Right lobe of liver (tissue), 6 donors: Measurements from ENCODE around the gene STK4. TPM values are rescaled to one million over a fixed set of nuclear protein-coding genes. Genes with fewer than 3 reads are reported as not detected.

Source experiments
- ATAC-seq, 4 donors: fragments of 200-7000 bp; cut with Tn5 transposase; one replicate each; pipeline ENCODE4 v1.9.1; 2020; ENCODE audit warnings: mild to moderate bottlenecking in 4 of 4, moderate library complexity in 4 of 4
- DNase-seq, 3 donors: peaks; one replicate each; pipeline ENCODE4 v3.0.0-alpha.2; 2020
- H3K27ac ChIP-seq, 3 donors: fragments of 200-600 bp; one replicate each; pipeline ENCODE4 v1.8.0; 2022
- H3K27me3 ChIP-seq, 2 donors: fragments of 200-600 bp; one replicate each; pipeline ENCODE4 v1.8.0; 2022
- H3K36me3 ChIP-seq, 4 donors: fragments of 200-600 bp; sonication (generic) in 1 of 4; one replicate each; pipeline versions ENCODE4 v1.5.1 to v1.8.0; 2017 to 2022; ENCODE audit warnings: control low read depth in 1 of 4
- H3K4me1 ChIP-seq, 4 donors: fragments of 200-600 bp; sonication (generic) in 1 of 4; one replicate each; pipeline versions ENCODE4 v1.5.1 to v1.8.0; 2017 to 2022; ENCODE audit warnings: control low read depth in 1 of 4
- H3K4me3 ChIP-seq, 3 donors: fragments of 200-600 bp; one replicate each; pipeline ENCODE4 v1.8.0; 2022
- H3K9me3 ChIP-seq, 4 donors: fragments of 200-600 bp; sonication (generic) in 1 of 4; one replicate each; pipeline versions ENCODE4 v1.5.1 to v1.8.0; 2017 to 2022; ENCODE audit warnings: control low read depth in 1 of 4
- CTCF ChIP-seq, 4 donors: fragments of 200-600 bp in 3 of 4; fragments of 450-650 bp in 1 of 4; IDR thresholded peaks; one replicate each; pipeline versions ENCODE4 v1.5.1 to v1.8.0; 2016 to 2022; ENCODE audit warnings: antibody characterized with exemption in 4 of 4, mild to moderate bottlenecking in 2 of 4
- POLR2A ChIP-seq: fragments of 450-650 bp; IDR thresholded peaks from one replicate; pipeline ENCODE4 v1.6.1; 2017; ENCODE audit warnings: antibody characterized with exemption, mild to moderate bottlenecking
- WGBS: methylation state at CpG from one replicate; pipeline ENCODE4 v1.1.6; 2018; ENCODE audit warnings: low coverage, low lambda C conversion rate; ENCODE audit not compliant: insufficient coverage; ENCODE audit errors: missing lambda C conversion rate; 5-methylcytosine and 5-hydroxymethylcytosine counted together
- intact Hi-C, 2 donors: fragments of 100-400 bp; cut with DNase I; formaldehyde crosslinking; loops; one replicate each; pipeline versions ENCODE4 v1.11.2 to v1.14.1; 2022
- total RNA-seq, 6 experiments: library from RNA; depleted of rRNA in 2 of 6; stranded (reverse); fragments of >200 nt in 2 of 6; fragmentation: NEBNext Ultra II Directional in 3 of 6; extraction: Animal tissue kit (Norgen Biotek cat#: 25700) in 3 of 6; gene quantifications; one replicate each; pipeline versions ENCODE4 v1.1.0 to v1.2.4, GENCODE V29; 2016 to 2023
- donor health status: DM: no; HTN: yes; CAD: no.
- donor health status: DM: no; HTN: no; CAD: no.
- donor health status: DM: no; HTN: no; CAD: no.
- donor health status: DM: no; HTN: yes; CAD: no.
- donor health status: DM: no; HTN: yes; CAD: no.

STK4 gene
- total RNA-seq, 6 experiments from 2014 or later, result 9.7 to 17.5 (median 13.4) TPM

- no peaks in the 10 kb centered on the region for H3K9me3 ChIP-seq
- no peak for ATAC-seq
Observed at GRCh38 chr20:44952731-44953130, 13.6 kb upstream of the STK4 start.

GRCh38 chr20:44954211-44954610, 12.1 kb upstream of the STK4 start:
- DNase-seq (no peak), ATAC-seq (no peak)
- Histone ChIP-seq H3K36me3 (peaks cover 0 to 47% (median 10%) of the 10 kb centered on the region in 4 donors), H3K4me3 (no peak overlapping the region), H3K27ac (no peak overlapping the region), H3K9me3 (no peaks in the 10 kb centered on the region), H3K4me1 (peaks cover 0 to 4% (median 0%) of the 10 kb centered on the region in 4 donors), H3K27me3 (no peaks in the 10 kb centered on the region)
- TF ChIP-seq CTCF (IDR thresholded peaks at IDR 0.05) (no peak), POLR2A (no peak)
- WGBS, result 97% methylated on average over 5 of the region's 5 CpGs
- intact Hi-C loops, result no loop called here

More at GRCh38 chr20:44952731-44953130, 13.6 kb upstream of the STK4 start:
- intact Hi-C loops, result no loop called here
- Histone ChIP-seq H3K4me3 (no peak overlapping the region), H3K4me1 (peaks cover 0 to 2% (median under 1%) of the 10 kb centered on the region in 4 donors), H3K36me3 (peaks cover 0 to 53% (median 10%) of the 10 kb centered on the region in 4 donors), H3K27ac (no peak overlapping the region), H3K27me3 (no peaks in the 10 kb centered on the region)
- DNase-seq, result no peak
- no peak for TF ChIP-seq POLR2A
- TF ChIP-seq CTCF (IDR thresholded peaks at IDR 0.05), result no peak
- 82% methylated on average over 1 of the region's 1 CpG for WGBS

- H3K36me3 ChIP-seq, result peaks cover 0 to 45% (median 10%) of the 10 kb centered on the region in 4 donors
- 33% methylated on average over 4 of the region's 4 CpGs for whole genome bisulfite sequencing
- no peak overlapping the region for H3K4me3 ChIP-seq
- intact Hi-C loops, result no loop called here
- H3K9me3 ChIP-seq, result no peaks in the 10 kb centered on the region
- DNase-seq (no peak), ATAC-seq (no peak)
- H3K4me1 ChIP-seq, result peaks cover 0 to 8% (median 0%) of the 10 kb centered on the region in 4 donors
- no peaks in the 10 kb centered on the region for H3K27me3 ChIP-seq
- TF ChIP-seq CTCF (IDR thresholded peaks at IDR 0.05), result no peak
- H3K27ac ChIP-seq, result no peak overlapping the region
Observed at GRCh38 chr20:44955270-44955669, 11.0 kb upstream of the STK4 start.

GRCh38 chr20:44956410-44956809, 9.9 kb upstream of the STK4 start:
- Histone ChIP-seq H3K9me3 (no peaks in the 10 kb centered on the region), H3K4me1 (peaks cover 0 to 8% (median 0%) of the 10 kb centered on the region in 4 donors), H3K36me3 (peaks cover 0 to 34% (median 9%) of the 10 kb centered on the region in 4 donors), H3K4me3 (no peak overlapping the region), H3K27me3 (no peaks in the 10 kb centered on the region), H3K27ac (no peak overlapping the region)
- DNase-seq (no peak), ATAC-seq (no peak)
- TF ChIP-seq CTCF (IDR thresholded peaks at IDR 0.05) (no peak), POLR2A (no peak)
- WGBS, result 78% methylated on average over 3 of the region's 3 CpGs
- intact Hi-C loops, result no loop called here

GRCh38 chr20:44958276-44958675, 8.0 kb upstream of the STK4 start:
- no peak for ATAC-seq
- Histone ChIP-seq H3K27ac (no peak overlapping the region), H3K36me3 (peaks cover 0 to 28% (median 9%) of the 10 kb centered on the region in 4 donors), H3K9me3 (no peaks in the 10 kb centered on the region), H3K4me1 (peaks cover 0 to 8% (median 0%) of the 10 kb centered on the region in 4 donors), H3K27me3 (no peaks in the 10 kb centered on the region), H3K4me3 (no peak overlapping the region)
- TF ChIP-seq CTCF (IDR thresholded peaks at IDR 0.05), result no peak
- no peak for TF ChIP-seq POLR2A
- WGBS, result 89% methylated on average over 5 of the region's 8 CpGs
- intact Hi-C loops, result no loop called here
- no peak for DNase-seq
